ENCODE measurements around the gene ETAA1.
A peak's percentile ranks its signal among the peaks of the same experiment; 100 is the strongest.

The ETAA1 gene

DNA sequence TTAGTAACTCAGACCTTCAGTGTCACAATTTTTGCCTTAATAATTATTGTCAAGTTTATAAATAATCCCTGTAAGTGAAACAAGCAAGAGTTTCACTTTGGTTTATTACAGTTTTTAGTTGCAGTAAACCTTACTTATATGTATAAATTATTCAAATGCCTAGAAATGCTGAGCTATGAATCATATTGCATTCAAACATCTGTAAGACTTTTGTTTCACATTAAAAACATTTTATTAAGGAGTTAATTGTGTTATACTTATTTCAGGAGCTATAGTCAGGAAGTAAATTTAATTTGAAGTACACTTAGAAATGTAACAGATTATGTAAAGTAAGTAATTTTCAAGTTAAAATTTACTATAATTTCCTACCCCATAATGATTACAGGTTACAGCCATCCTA, 3.9 kb upstream of the ETAA1 start:
- H3K27ac ChIP-seq (ENCODE audit: low read depth, low read length): peak overlapping the region; percentile 64
- no peaks in the 10 kb centered on the region for H3K27me3 ChIP-seq (ENCODE audit: insufficient read depth, low read length)
- H2AFZ ChIP-seq (ENCODE audit: low read length, unreplicated experiment): peak overlapping the region; percentile 34
- H3K4me1 ChIP-seq (ENCODE audit: control insufficient read depth, insufficient read depth, low read length, unreplicated experiment): peaks cover 50% of the 10 kb centered on the region
- H3K4me3 ChIP-seq (ENCODE audit: low read depth, low read length): peak overlapping the region; percentile 1
- peaks cover 10% of the 10 kb centered on the region for H3K79me2 ChIP-seq (ENCODE audit: control insufficient read depth, insufficient read depth, low read length, unreplicated experiment)
- H3K36me3 ChIP-seq (ENCODE audit: insufficient read depth, low read length): no peaks in the 10 kb centered on the region

- Histone ChIP-seq H3K27ac (ENCODE audit: low read depth, low read length) (peak overlapping the region; percentile 64), H3K4me1 (ENCODE audit: control insufficient read depth, insufficient read depth, low read length, unreplicated experiment) (peaks cover 40% of the 10 kb centered on the region), H2AFZ (ENCODE audit: low read length, unreplicated experiment) (peak overlapping the region; percentile 27), H3K4me3 (ENCODE audit: low read depth, low read length) (no peak overlapping the region), H3K79me2 (ENCODE audit: control insufficient read depth, insufficient read depth, low read length, unreplicated experiment) (peaks cover 23% of the 10 kb centered on the region), H3K36me3 (ENCODE audit: insufficient read depth, low read length) (no peaks in the 10 kb centered on the region), H3K27me3 (ENCODE audit: insufficient read depth, low read length) (no peaks in the 10 kb centered on the region)
Measured at GRCh38 chr2:67394734-67395133, 2.4 kb upstream of the ETAA1 start.

DNA sequence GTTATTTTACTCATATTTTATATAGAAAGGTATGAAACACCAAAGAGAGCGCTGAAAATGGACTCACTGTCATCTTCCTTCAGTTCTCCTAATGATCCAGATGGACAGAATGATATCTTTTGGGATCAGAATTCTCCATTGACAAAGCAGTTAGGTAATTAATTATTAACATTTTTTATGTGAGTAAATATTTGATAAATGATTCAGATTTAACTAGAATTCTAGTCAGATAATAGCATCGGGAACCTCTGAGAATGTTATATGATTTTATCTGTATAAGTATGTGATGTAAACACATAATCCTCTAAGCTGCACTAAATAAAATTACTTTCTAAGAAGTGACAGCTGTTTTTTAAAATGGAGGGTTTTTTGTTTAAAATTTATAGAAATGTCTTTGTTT, 2.0 kb downstream of the ETAA1 start:
- Histone ChIP-seq H3K27me3 (ENCODE audit: insufficient read depth, low read length) (no peaks in the 10 kb centered on the region), H2AFZ (ENCODE audit: low read length, unreplicated experiment) (no peak overlapping the region), H3K36me3 (ENCODE audit: insufficient read depth, low read length) (peaks cover 17% of the 10 kb centered on the region), H3K27ac (ENCODE audit: low read depth, low read length) (peak overlapping the region; percentile 91), H3K4me1 (ENCODE audit: control insufficient read depth, insufficient read depth, low read length, unreplicated experiment) (peaks cover 37% of the 10 kb centered on the region), H3K79me2 (ENCODE audit: control insufficient read depth, insufficient read depth, low read length, unreplicated experiment) (peaks cover 48% of the 10 kb centered on the region), H3K4me3 (ENCODE audit: low read depth, low read length) (peak overlapping the region; percentile 94)

DNA sequence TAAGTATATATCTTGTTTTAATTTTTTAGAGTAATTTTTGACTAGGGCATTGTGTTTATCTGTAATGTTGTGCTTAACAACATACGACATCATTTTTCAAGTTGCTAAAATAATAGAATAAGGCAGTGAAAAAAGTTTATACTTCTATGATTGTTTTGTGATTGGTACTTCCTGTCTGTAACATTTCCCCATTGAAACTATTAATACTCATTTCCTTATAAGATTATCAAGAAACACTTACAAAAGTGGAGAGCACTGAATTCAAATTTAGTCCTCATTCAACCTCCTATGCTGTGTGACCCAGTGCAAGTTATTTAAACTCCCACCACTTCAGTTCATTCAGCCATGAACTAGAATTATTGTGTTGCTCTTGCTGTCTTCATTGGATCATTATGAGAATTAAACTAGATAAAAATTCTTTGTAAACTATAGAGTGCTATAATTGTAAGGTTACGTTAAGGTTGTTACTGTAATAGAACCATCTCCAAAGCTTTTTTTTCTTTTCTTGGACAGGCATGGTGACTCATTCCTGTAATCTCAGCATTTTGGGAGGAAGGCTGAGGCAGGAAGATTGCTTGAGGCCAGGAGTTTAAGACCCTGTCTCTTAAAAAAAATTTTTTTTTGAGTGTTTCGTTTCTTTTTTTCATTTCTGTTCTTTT, 2.8 kb downstream of the ETAA1 start:
- H2AFZ ChIP-seq (ENCODE audit: low read length, unreplicated experiment): no peak overlapping the region
- H3K79me2 ChIP-seq (ENCODE audit: control insufficient read depth, insufficient read depth, low read length, unreplicated experiment): peaks cover 56% of the 10 kb centered on the region
- peaks cover 33% of the 10 kb centered on the region for H3K4me1 ChIP-seq (ENCODE audit: control insufficient read depth, insufficient read depth, low read length, unreplicated experiment)
- H3K4me3 ChIP-seq (ENCODE audit: low read depth, low read length): peak overlapping the region; percentile 66
- peaks cover 25% of the 10 kb centered on the region for H3K36me3 ChIP-seq (ENCODE audit: insufficient read depth, low read length)
- peak overlapping the region; percentile 91 for H3K27ac ChIP-seq (ENCODE audit: low read depth, low read length)
- H3K27me3 ChIP-seq (ENCODE audit: insufficient read depth, low read length): no peaks in the 10 kb centered on the region

- Histone ChIP-seq H3K4me3 (ENCODE audit: low read depth, low read length) (peak overlapping the region; percentile 66), H3K27me3 (ENCODE audit: insufficient read depth, low read length) (no peaks in the 10 kb centered on the region), H3K27ac (ENCODE audit: low read depth, low read length) (peak overlapping the region; percentile 91), H3K79me2 (ENCODE audit: control insufficient read depth, insufficient read depth, low read length, unreplicated experiment) (peaks cover 59% of the 10 kb centered on the region), H3K36me3 (ENCODE audit: insufficient read depth, low read length) (peaks cover 34% of the 10 kb centered on the region), H2AFZ (ENCODE audit: low read length, unreplicated experiment) (no peak overlapping the region), H3K4me1 (ENCODE audit: control insufficient read depth, insufficient read depth, low read length, unreplicated experiment) (peaks cover 32% of the 10 kb centered on the region)
Measured at GRCh38 chr2:67400560-67401485, 3.7 kb downstream of the ETAA1 start.

GRCh38 chr2:67408346-67408745, 11.2 kb downstream of the ETAA1 start:
- H2AFZ ChIP-seq (ENCODE audit: low read length, unreplicated experiment): no peak overlapping the region
- H3K27ac ChIP-seq (ENCODE audit: low read depth, low read length): no peak overlapping the region
- peaks cover 10% of the 10 kb centered on the region for H3K4me1 ChIP-seq (ENCODE audit: control insufficient read depth, insufficient read depth, low read length, unreplicated experiment)
- no peak overlapping the region for H3K4me3 ChIP-seq (ENCODE audit: low read depth, low read length)
- peaks cover 47% of the 10 kb centered on the region for H3K36me3 ChIP-seq (ENCODE audit: insufficient read depth, low read length)
- H3K79me2 ChIP-seq (ENCODE audit: control insufficient read depth, insufficient read depth, low read length, unreplicated experiment): peaks cover 23% of the 10 kb centered on the region
- no peaks in the 10 kb centered on the region for H3K27me3 ChIP-seq (ENCODE audit: insufficient read depth, low read length)

GRCh38 chr2:67412424-67412823, 15.3 kb downstream of the ETAA1 start:
- Histone ChIP-seq H3K36me3 (ENCODE audit: insufficient read depth, low read length) (peaks cover 18% of the 10 kb centered on the region), H3K27me3 (ENCODE audit: insufficient read depth, low read length) (no peaks in the 10 kb centered on the region), H3K4me1 (ENCODE audit: control insufficient read depth, insufficient read depth, low read length, unreplicated experiment) (peaks cover 8% of the 10 kb centered on the region), H2AFZ (ENCODE audit: low read length, unreplicated experiment) (no peak overlapping the region), H3K79me2 (ENCODE audit: control insufficient read depth, insufficient read depth, low read length, unreplicated experiment) (no peaks in the 10 kb centered on the region), H3K4me3 (ENCODE audit: low read depth, low read length) (no peak overlapping the region), H3K27ac (ENCODE audit: low read depth, low read length) (no peak overlapping the region)

DNA sequence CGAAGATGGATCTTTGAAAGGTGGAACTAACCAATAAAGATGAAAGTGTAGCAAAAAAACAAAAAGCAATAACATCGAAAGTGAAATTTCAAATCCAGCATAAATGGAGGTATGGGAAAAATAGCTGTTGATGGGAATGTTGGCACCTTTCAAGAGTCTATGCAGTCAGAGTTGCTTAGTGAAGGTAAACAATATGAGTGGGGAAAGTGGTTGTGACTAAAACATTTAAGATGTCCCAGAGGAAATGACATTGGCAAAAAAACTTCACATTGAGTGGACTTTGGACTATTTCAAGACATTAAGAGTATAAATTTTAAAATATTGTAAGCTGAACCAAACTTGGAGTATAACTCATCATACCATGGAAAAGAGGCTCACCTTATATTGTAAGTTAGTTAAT, 17.7 kb downstream of the ETAA1 start:
- Histone ChIP-seq H3K27me3 (ENCODE audit: insufficient read depth, low read length) (no peaks in the 10 kb centered on the region), H3K4me3 (ENCODE audit: low read depth, low read length) (no peak overlapping the region), H3K79me2 (ENCODE audit: control insufficient read depth, insufficient read depth, low read length, unreplicated experiment) (no peaks in the 10 kb centered on the region), H3K27ac (ENCODE audit: low read depth, low read length) (0 out of 2 replicates have a peak overlapping the region, but pooled peaks have one; percentile 18), H3K36me3 (ENCODE audit: insufficient read depth, low read length) (peaks cover 13% of the 10 kb centered on the region), H2AFZ (ENCODE audit: low read length, unreplicated experiment) (no peak overlapping the region), H3K4me1 (ENCODE audit: control insufficient read depth, insufficient read depth, low read length, unreplicated experiment) (peaks cover 8% of the 10 kb centered on the region)

- peaks cover 3% of the 10 kb centered on the region; the same call in 1 of the 2 replicates for H3K36me3 ChIP-seq (ENCODE audit: insufficient read depth, low read length)
- no peak overlapping the region for H3K27ac ChIP-seq (ENCODE audit: low read depth, low read length)
- H2AFZ ChIP-seq (ENCODE audit: low read length, unreplicated experiment): no peak overlapping the region
- peaks cover 8% of the 10 kb centered on the region for H3K4me1 ChIP-seq (ENCODE audit: control insufficient read depth, insufficient read depth, low read length, unreplicated experiment)
- H3K4me3 ChIP-seq (ENCODE audit: low read depth, low read length): no peak overlapping the region
- H3K79me2 ChIP-seq (ENCODE audit: control insufficient read depth, insufficient read depth, low read length, unreplicated experiment): no peaks in the 10 kb centered on the region
- no peaks in the 10 kb centered on the region for H3K27me3 ChIP-seq (ENCODE audit: insufficient read depth, low read length)
Measured at GRCh38 chr2:67416136-67416535, 19.0 kb downstream of the ETAA1 start.

GRCh38 chr2:67423489-67423888, 26.4 kb downstream of the ETAA1 start:
- H3K27ac ChIP-seq (ENCODE audit: low read depth, low read length): no peak overlapping the region
- no peaks in the 10 kb centered on the region for H3K36me3 ChIP-seq (ENCODE audit: insufficient read depth, low read length)
- no peaks in the 10 kb centered on the region for H3K27me3 ChIP-seq (ENCODE audit: insufficient read depth, low read length)
- no peaks in the 10 kb centered on the region for H3K4me1 ChIP-seq (ENCODE audit: control insufficient read depth, insufficient read depth, low read length, unreplicated experiment)
- no peak overlapping the region for H2AFZ ChIP-seq (ENCODE audit: low read length, unreplicated experiment)
- H3K4me3 ChIP-seq (ENCODE audit: low read depth, low read length): no peak overlapping the region
- no peaks in the 10 kb centered on the region for H3K79me2 ChIP-seq (ENCODE audit: control insufficient read depth, insufficient read depth, low read length, unreplicated experiment)

Data from ACC112 (cell line).